Transverse colon (tissue), 4 donors: ENCODE results near the gene PI4KA. TPM values are rescaled to one million over a fixed set of nuclear protein-coding genes. Genes with fewer than 3 reads are reported as not detected.

Experiments
- DNase-seq: peaks from one replicate; pipeline ENCODE4 v3.0.0-alpha.2; 2019
- H3K27ac ChIP-seq, 4 donors: fragments of 200-600 bp; sonication (generic); 2 replicates each; pipeline ENCODE4 v1.5.1; 2016 to 2018; ENCODE audit warnings: inconsistent platforms in 4 of 4
- H3K27me3 ChIP-seq: fragments of 200-600 bp; sonication (generic); 2 replicates; pipeline ENCODE4 v1.5.1; 2017; ENCODE audit warnings: inconsistent platforms
- H3K36me3 ChIP-seq, 4 donors: fragments of 200-600 bp; sonication (generic); 2 replicates each; pipeline ENCODE4 v1.5.1; 2017 to 2019; ENCODE audit warnings: inconsistent platforms in 4 of 4
- H3K4me1 ChIP-seq, 4 donors: fragments of 200-600 bp; sonication (generic); 2 replicates each; pipeline ENCODE4 v1.5.1; 2017 to 2020; ENCODE audit warnings: inconsistent platforms in 4 of 4
- H3K4me3 ChIP-seq, 4 donors: fragments of 200-600 bp; sonication (generic); 1 replicate in 1 of 4; 2 replicates in 3 of 4; pipeline versions ENCODE4 v1.5.1 to v1.6.1; 2017 to 2019; ENCODE audit warnings: inconsistent platforms in 4 of 4
- H3K9me3 ChIP-seq, 2 donors: fragments of 200-600 bp; sonication (generic); 2 replicates each; pipeline ENCODE4 v1.5.1; 2017 to 2019; ENCODE audit warnings: inconsistent platforms in 2 of 2
- CTCF ChIP-seq, 5 experiments: fragments of 200-600 bp in 3 of 5; fragments of 450-650 bp in 2 of 5; sonication (generic) in 3 of 5; IDR thresholded peaks; 1 replicate in 2 of 5; 2 replicates in 3 of 5; pipeline ENCODE4 v1.5.1; 2016 to 2017; ENCODE audit warnings: antibody characterized with exemption in 5 of 5, inconsistent platforms in 3 of 5, mild to moderate bottlenecking in 2 of 5, moderate library complexity in 1 of 5
- EP300 ChIP-seq: sonication (generic); formaldehyde crosslinking; IDR thresholded peaks from one replicate; pipeline ENCODE4 v1.6.1; 2017; ENCODE audit warnings: antibody characterized with exemption, low read depth
- POLR2A ChIP-seq: fragments of 450-650 bp; IDR thresholded peaks from one replicate; pipeline ENCODE4 v1.6.1; 2016; ENCODE audit warnings: antibody characterized with exemption, mild to moderate bottlenecking, moderate library complexity
- POLR2AphosphoS5 ChIP-seq, 3 donors: sonication (generic); formaldehyde crosslinking; IDR thresholded peaks; one replicate each; pipeline ENCODE4 v1.6.1; 2016; ENCODE audit warnings: antibody characterized with exemption in 3 of 3
- WGBS, 2 donors: methylation state at CpG; one replicate each; pipeline ENCODE4 v1.1.5; 2018; ENCODE audit warnings: low coverage in 1 of 2; 5-methylcytosine and 5-hydroxymethylcytosine counted together
- in situ Hi-C, 4 donors: fragments of 200-750 bp; cut with MboI; loops; one replicate each; pipeline versions ENCODE4 v1.15.0 to v1.15.1; 2017; ENCODE audit warnings: low sequenced_read_pairs in 3 of 4, low pct_ligation_motif_present in 1 of 4, low pct_unique_long_range_greater_than_20kb in 1 of 4
- intact Hi-C: fragments of 100-400 bp; cut with DNase I; formaldehyde crosslinking; loops from one replicate; pipeline ENCODE4 v1.15.1; 2023; ENCODE audit warnings: low total_unique reads
- total RNA-seq, 4 donors: library from RNA; depleted of rRNA; stranded (reverse); fragments of >200 nt; gene quantifications; one replicate each; pipeline ENCODE4 v1.1.0, GENCODE V29; 2016

The PI4KA gene
- total RNA-seq, 4 donors from 2014 or later: 90.8 to 126 (median 109) TPM

GRCh38 chr22:20890975-20891374 lies 32.4 kb upstream of the PI4KA start:
- no peak for DNase-seq
- WGBS, 2 donors: 97 to 98% methylated on average over 6 of the region's 6 CpGs
- Histone ChIP-seq H3K9me3 (no peaks in the 10 kb centered on the region), H3K36me3 (peaks cover 0 to 20% (median 4%) of the 10 kb centered on the region in 4 donors), H3K4me1 (peaks cover 0 to 6% (median 1%) of the 10 kb centered on the region in 4 donors), H3K4me3 (no peak overlapping the region), H3K27ac (no peak overlapping the region), H3K27me3 (no peaks in the 10 kb centered on the region)
- TF ChIP-seq POLR2AphosphoS5 (IDR thresholded peaks at IDR 0.05): no peak
- no peak for TF ChIP-seq CTCF (IDR thresholded peaks at IDR 0.05)
- no peak for TF ChIP-seq EP300
- TF ChIP-seq POLR2A: no peak
- in situ Hi-C loops: loop anchor here in 1 of 4 donors (25.0 kb wide), 1 partner anchor 196 kb away; no protein-coding TSS in a partner anchor
- intact Hi-C loops: no loop called here

GRCh38 chr22:20889904-20890540 lies 31.4 kb upstream of the PI4KA start:
- intact Hi-C loops: no loop called here
- 97 to 100% methylated on average over 4 to 13 of the region's 13 CpGs for WGBS, 2 donors
- H3K27me3 ChIP-seq: no peaks in the 10 kb centered on the region

GRCh38 chr22:20889025-20889704 lies 30.6 kb upstream of the PI4KA start:
- DNase-seq: no peak
- intact Hi-C loops: no loop called here
- Histone ChIP-seq H3K4me1 (peaks cover 0 to 24% (median 13%) of the 10 kb centered on the region in 4 donors), H3K9me3 (no peaks in the 10 kb centered on the region), H3K4me3 (no peak overlapping the region), H3K27ac (no peak overlapping the region), H3K36me3 (peaks cover 0 to 20% (median 4%) of the 10 kb centered on the region in 4 donors), H3K27me3 (no peaks in the 10 kb centered on the region)
- 83 to 85% methylated on average over 6 of the region's 6 CpGs for WGBS, 2 donors
- TF ChIP-seq POLR2AphosphoS5 (IDR thresholded peaks at IDR 0.05) (no peak), EP300 (no peak), CTCF (IDR thresholded peaks at IDR 0.05) (no peak), POLR2A (no peak)
- in situ Hi-C loops: loop anchor here in 1 of 4 donors (25.0 kb wide), 1 partner anchor 198 kb away; no protein-coding TSS in a partner anchor

More at GRCh38 chr22:20889904-20890540, 31.4 kb upstream of the PI4KA start:
- H3K4me3 ChIP-seq: no peak overlapping the region
- no peaks in the 10 kb centered on the region for H3K9me3 ChIP-seq
- H3K4me1 ChIP-seq: peaks cover 0 to 16% (median 9%) of the 10 kb centered on the region in 4 donors
- no peak overlapping the region for H3K27ac ChIP-seq
- peaks cover 0 to 20% (median 4%) of the 10 kb centered on the region in 4 donors for H3K36me3 ChIP-seq
- in situ Hi-C loops: loop anchor here in 1 of 4 donors (25.0 kb wide), 1 partner anchor 197 kb away; no protein-coding TSS in a partner anchor
- DNase-seq: no peak
- TF ChIP-seq POLR2AphosphoS5 (IDR thresholded peaks at IDR 0.05) (no peak), CTCF (IDR thresholded peaks at IDR 0.05) (no peak), POLR2A (no peak), EP300 (no peak)

GRCh38 chr22:20887375-20887774 lies 28.8 kb upstream of the PI4KA start:
- DNase-seq: no peak
- no peaks in the 10 kb centered on the region for H3K9me3 ChIP-seq
- H3K27ac ChIP-seq: no peak overlapping the region
- peaks cover 0 to 28% (median 10%) of the 10 kb centered on the region in 4 donors for H3K36me3 ChIP-seq
- peaks cover 0 to 27% (median 13%) of the 10 kb centered on the region in 4 donors for H3K4me1 ChIP-seq
- intact Hi-C loops: no loop called here
- 83 to 100% methylated on average over 1 to 5 of the region's 5 CpGs for WGBS, 2 donors
- in situ Hi-C loops: loop anchor here in 1 of 4 donors (25.0 kb wide), 1 partner anchor 200 kb away; no protein-coding TSS in a partner anchor
- no peak overlapping the region for H3K4me3 ChIP-seq
- TF ChIP-seq POLR2A: no peak
- no peak for TF ChIP-seq CTCF (IDR thresholded peaks at IDR 0.05)
- TF ChIP-seq EP300: no peak
- no peaks in the 10 kb centered on the region for H3K27me3 ChIP-seq
